NCI-H128 (cell line): Measurements from ENCODE around the gene LRRC23.

Source experiments
- DNase-seq: peaks from one replicate; lab custom pipeline; 2025; ENCODE audit not compliant: unreplicated experiment; lab: John Stamatoyannopoulos, UW

LRRC23 gene

GRCh38 chr12:6955108-6956020, 50.7 kb downstream of the LRRC23 start:
- DNase-seq = no peak

GRCh38 chr12:6956021-6956727, 51.6 kb downstream of the LRRC23 start:
- no peak for DNase-seq

DNA sequence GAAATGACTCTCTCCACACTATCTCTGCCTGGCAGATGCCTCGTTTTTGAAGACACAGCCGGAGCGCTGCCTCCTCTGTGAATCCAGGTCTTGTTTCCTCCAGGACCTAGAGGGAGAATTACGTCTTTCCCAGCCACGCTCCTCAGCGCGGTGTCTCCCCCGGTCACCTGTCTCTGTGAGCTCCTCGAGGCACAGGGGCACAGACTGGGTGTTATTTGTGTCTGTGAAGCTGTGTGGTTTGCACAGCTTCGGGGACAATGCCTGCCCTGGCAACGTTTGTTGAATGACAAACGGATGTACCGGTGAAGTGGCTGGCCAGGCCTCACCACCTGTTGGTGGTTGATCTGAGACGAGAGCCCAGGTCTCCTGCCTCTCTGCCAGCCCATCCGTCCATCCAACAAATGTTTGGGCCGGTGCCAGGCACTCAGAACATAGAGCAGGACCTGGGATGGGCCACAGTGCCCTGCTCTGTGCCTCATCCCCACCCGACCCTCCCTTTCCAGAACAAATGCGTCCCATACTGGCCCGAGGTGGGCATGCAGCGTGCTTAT, 52.6 kb downstream of the LRRC23 start:
- no peak for DNase-seq

DNA sequence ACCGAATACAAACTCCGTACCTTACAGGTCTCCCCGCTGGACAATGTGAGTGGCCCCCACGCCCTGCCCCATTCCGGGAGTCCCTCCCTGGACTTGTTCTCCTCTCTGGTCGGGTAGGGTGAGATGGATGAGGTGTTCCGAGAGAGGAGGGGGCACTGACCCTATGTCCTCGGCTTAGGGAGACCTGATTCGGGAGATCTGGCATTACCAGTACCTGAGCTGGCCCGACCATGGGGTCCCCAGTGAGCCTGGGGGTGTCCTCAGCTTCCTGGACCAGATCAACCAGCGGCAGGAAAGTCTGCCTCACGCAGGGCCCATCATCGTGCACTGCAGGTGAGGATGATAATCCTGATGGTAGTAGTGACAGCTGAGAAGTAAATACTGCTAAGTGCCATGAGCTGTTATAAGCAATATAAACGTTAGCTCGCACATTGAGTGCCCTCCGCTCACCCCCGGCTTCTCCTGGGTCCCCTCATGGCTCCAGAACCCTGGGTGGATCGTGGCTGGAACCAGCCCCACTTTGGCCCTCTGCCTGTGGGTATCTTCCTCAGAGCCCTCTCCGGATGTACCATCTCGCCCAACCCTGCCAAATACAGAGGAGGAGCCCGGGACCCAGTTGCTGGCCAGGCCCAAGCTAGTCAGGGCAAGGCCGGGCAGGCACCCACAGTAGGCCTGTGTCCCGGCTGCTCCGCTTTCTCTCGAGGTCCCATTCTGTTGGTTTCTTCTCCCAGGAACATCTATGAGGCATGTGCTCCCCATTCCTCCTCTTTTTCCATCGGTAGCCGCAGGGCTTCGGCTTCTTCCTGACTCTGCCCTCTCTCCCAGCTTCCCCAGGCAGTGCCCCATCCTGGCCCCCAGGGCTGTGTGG, 53.4 kb downstream of the LRRC23 start:
- DNase-seq = no peak

GRCh38 chr12:6958609-6959057, 54.0 kb downstream of the LRRC23 start:
- no peak for DNase-seq

- no peak for DNase-seq
Measured at GRCh38 chr12:6959058-6959804, 54.6 kb downstream of the LRRC23 start.

- no peak for DNase-seq
Measured at GRCh38 chr12:6959805-6960592, 55.4 kb downstream of the LRRC23 start.

GRCh38 chr12:6960593-6961277, 56.1 kb downstream of the LRRC23 start:
- DNase-seq = no peak

DNA sequence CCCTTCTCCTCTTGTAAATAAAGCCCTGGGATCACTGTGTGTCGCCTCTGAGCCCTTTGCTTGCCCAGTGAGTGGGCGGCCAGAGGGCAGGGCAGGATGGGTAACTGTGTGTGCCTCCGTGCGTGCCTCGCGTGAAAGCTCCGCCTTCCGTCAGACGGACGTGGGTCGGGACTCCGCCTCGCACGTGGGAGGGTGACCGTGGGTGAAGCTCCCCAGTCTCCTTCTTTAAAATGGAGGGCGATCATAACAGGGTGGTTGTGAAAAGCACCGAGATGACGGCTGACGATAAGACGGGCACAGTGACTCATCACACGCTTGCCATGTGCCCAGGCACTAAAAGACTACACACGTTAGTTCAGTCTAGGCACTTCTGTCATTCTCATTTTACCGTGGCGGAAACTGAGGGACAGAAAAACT, 56.7 kb downstream of the LRRC23 start:
- no peak for DNase-seq

- peak; percentile 80 for DNase-seq
Measured at GRCh38 chr12:6961695-6962284, 57.2 kb downstream of the LRRC23 start.

DNA sequence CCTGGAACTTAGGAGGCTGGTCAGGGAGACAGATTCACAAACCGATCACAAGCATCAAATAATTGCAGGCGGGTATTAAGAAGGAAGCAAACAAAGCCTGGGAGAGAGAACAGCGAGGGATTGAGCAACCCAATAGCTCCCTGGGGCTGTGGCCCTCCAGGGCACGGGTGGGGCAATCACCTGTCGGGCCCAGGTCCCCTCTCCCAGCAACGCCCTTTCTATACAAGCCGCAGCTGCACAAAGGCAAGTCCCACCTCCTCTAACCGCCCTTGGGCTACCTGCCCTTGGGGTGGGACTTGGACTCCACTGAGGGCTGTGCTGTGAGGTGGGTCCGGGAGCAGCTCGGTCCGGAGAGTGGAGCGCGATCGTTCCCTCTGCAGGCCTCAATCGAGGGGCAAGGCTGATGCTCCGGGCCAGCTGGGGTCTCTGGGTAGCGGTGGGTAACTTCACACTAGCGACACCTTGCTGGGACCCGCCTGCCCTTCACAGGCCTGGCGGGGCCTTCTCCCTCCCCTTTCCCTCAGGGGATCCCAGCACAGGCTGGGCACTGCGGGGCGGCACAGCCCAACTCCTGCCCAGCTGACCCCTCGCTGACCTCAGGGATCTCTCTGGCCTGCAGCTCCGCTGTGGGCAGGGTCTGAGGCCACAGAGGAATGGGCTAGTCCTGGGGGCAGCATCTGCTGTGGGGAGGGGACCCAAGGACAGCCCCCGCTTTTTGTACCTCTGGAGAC, 57.8 kb downstream of the LRRC23 start:
- peak; percentile 66 for DNase-seq

DNA sequence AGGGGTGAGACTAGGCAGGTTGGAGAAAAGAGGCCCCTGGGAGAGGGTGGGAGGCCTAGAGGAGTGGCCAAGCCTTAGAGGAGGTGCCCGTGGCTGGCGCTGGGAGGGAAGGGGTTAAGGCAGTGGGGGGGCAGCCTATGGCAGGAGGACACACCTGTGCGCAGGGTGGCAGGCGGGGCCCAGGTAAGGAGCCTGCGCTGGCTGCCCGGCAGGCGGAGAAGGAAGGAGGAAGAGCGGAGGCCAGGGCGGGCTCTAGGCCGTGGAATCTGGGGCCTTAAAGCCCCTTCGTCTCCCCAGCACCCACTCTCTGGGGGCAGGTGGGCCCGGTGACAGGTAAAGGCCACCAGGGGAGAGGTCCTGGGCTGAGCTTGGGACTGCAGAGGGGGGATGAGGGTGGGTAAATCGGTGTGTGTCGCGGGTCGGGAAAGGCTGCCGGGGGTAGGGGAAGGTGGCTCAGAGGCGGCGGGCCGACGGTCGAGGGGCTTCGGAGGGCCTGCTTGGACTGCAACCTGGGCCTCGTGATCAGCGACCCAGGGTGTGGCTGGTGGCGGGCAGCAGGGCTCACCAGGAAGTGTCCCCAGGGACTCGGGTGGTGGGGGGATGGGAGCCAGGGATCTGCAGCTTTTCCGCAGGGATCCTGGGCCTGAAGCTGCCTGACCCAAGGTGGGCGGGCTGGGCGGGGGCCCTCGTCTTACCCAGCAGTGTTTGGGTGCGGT, 58.6 kb downstream of the LRRC23 start:
- peak; percentile 75 for DNase-seq
